Spleen (tissue), 11 donors: Measurements from ENCODE around the gene FIG4. TPM values are rescaled to one million over a fixed set of nuclear protein-coding genes. Genes with fewer than 3 reads are reported as not detected.
"Not testable (repeated sequence)": the region's sequence is repeated elsewhere in the genome, so short reads cannot be mapped to it uniquely, and the experiment has no call there.

ENCODE experiments used
- DNase-seq: peaks from one replicate; pipeline ENCODE4 v3.0.0-alpha.2; 2020
- H3K27ac ChIP-seq, 8 donors: fragments of 200-600 bp; sonication (generic) in 7 of 8; 1 replicate in 4 of 8; 2 replicates in 4 of 8; pipeline versions ENCODE4 v1.5.0 to v1.8.0; 2016 to 2021; ENCODE audit warnings: inconsistent platforms in 4 of 8, mild to moderate bottlenecking in 4 of 8, moderate library complexity in 1 of 8
- H3K27me3 ChIP-seq, 7 donors: fragments of 200-600 bp; sonication (generic) in 6 of 7; replicated peaks in 1 of 7; 1 replicate in 4 of 7; 2 replicates in 3 of 7; pipeline versions ENCODE4 v1.5.0 to v1.8.0; 2016 to 2021; ENCODE audit warnings: inconsistent platforms in 3 of 7, mild to moderate bottlenecking in 1 of 7
- H3K36me3 ChIP-seq, 6 donors: fragments of 200-600 bp; sonication (generic) in 5 of 6; 1 replicate in 4 of 6; 2 replicates in 2 of 6; pipeline versions ENCODE4 v1.5.0 to v1.8.0; 2016 to 2021; ENCODE audit warnings: inconsistent platforms in 2 of 6
- H3K4me1 ChIP-seq, 6 donors: fragments of 200-600 bp; sonication (generic) in 5 of 6; 1 replicate in 3 of 6; 2 replicates in 3 of 6; pipeline versions ENCODE4 v1.5.0 to v1.8.0; 2016 to 2021; ENCODE audit warnings: inconsistent platforms in 3 of 6
- H3K4me3 ChIP-seq, 8 donors: fragments of 200-600 bp; sonication (generic) in 7 of 8; 1 replicate in 4 of 8; 2 replicates in 4 of 8; pipeline versions ENCODE4 v1.5.0 to v1.8.0; 2016 to 2021; ENCODE audit warnings: inconsistent platforms in 4 of 8, mild to moderate bottlenecking in 4 of 8, moderate library complexity in 2 of 8
- H3K9me3 ChIP-seq, 8 donors: fragments of 200-600 bp; sonication (generic) in 7 of 8; 1 replicate in 4 of 8; 2 replicates in 4 of 8; pipeline versions ENCODE4 v1.5.0 to v1.8.0; 2016 to 2021; ENCODE audit warnings: inconsistent platforms in 4 of 8
- CTCF ChIP-seq, 11 experiments: fragments of 200-600 bp in 7 of 11; fragments of 450-650 bp in 4 of 11; sonication (generic) in 4 of 11; IDR thresholded peaks in 8 of 11; conservative IDR thresholded peaks in 3 of 11; 1 replicate in 7 of 11; 2 replicates in 4 of 11; pipeline versions ENCODE4 v1.4.0 to v1.8.0; 2016 to 2021; ENCODE audit warnings: antibody characterized with exemption in 11 of 11, inconsistent platforms in 4 of 11, mild to moderate bottlenecking in 1 of 11
- POLR2A ChIP-seq, 3 donors: fragments of 450-650 bp; IDR thresholded peaks; one replicate each; pipeline ENCODE4 v1.5.1; 2017; ENCODE audit warnings: antibody characterized with exemption in 3 of 3, mild to moderate bottlenecking in 1 of 3
- POLR2AphosphoS5 ChIP-seq, 3 donors: sonication (generic); formaldehyde crosslinking; IDR thresholded peaks; one replicate each; pipeline ENCODE4 v1.5.1; 2017; ENCODE audit warnings: antibody characterized with exemption in 3 of 3
- WGBS, 5 donors: extraction: QIAGEN DNeasy Blood & Tissue Kit in 3 of 5; methylation state at CpG; one replicate each; pipeline versions ENCODE4 v1.1.5 to v1.1.7; 2013 to 2018; 5-methylcytosine and 5-hydroxymethylcytosine counted together
- intact Hi-C: fragments of 100-400 bp; cut with DNase I; formaldehyde crosslinking; loops from one replicate; pipeline ENCODE4 v1.15.0; 2023; ENCODE audit warnings: low total_unique reads
- polyA plus RNA-seq, 3 donors: library from polyadenylated mRNA; stranded (reverse); fragments of 200-250 nt; gene quantifications; one replicate each; pipeline ENCODE4 v1.2.1, GENCODE V29; 2013
- total RNA-seq, 7 donors: library from RNA; depleted of rRNA in 3 of 7; stranded (reverse); fragments of >200 nt in 3 of 7; fragmentation: NEBNext Ultra II Directional in 4 of 7; extraction: Animal tissue kit (Norgen Biotek cat#: 25700) in 4 of 7; gene quantifications; one replicate each; pipeline versions ENCODE4 v1.1.0 to v1.2.1, GENCODE V29; 2016 to 2021
- donor health status: healthy with polysubstance abuse.
- donor health status: DM: no; HTN: no; CAD: no; lungs with moderate emphysema.
- donor health status: DM: no; HTN: no; CAD: no.
- donor health status: Bipolar disorder and iron deficiency.
- donor health status: healthy.
- donor health status: DM: no; HTN: no; CAD: no.
- donor health status: DM: yes; HTN: yes; CAD: no.

Gene FIG4
- total and polyA plus RNA-seq, 10 donors, result 10.2 to 35.1 (median 26.2) TPM

DNA sequence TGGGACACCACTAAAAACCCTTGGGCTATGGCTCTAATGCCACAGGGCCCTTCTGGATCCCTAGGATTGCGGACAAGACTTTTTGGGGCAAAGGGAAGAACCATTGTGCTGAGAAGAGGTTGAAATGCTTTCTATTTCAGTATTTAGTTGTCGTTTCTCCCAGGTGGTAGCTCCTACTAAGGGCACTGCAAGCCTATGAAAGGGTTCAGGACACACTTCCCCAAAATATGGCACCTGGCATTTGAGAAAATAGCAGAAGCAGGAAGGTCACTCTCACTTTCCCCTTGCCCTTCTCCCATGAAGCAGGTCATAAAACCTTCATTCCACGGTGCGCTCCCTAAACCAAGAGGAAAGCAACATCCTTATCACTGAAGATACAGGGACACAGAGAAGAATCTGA lies 161.6 kb downstream of the FIG4 start:
- H3K36me3 ChIP-seq, result no peaks in the 10 kb centered on the region
- H3K4me1 ChIP-seq, result no peaks in the 10 kb centered on the region
- H3K27ac ChIP-seq, result no peak overlapping the region
- no peak for TF ChIP-seq CTCF (IDR thresholded peaks at IDR 0.05 in 8 of 11, conservative IDR thresholded peaks at IDR 0.05 in 3 of 11)
- TF ChIP-seq POLR2A (IDR thresholded peaks at IDR 0.05), result no peak
- no peak for TF ChIP-seq POLR2AphosphoS5 (IDR thresholded peaks at IDR 0.05)
- 84 to 91% (median 85%) methylated on average over 4 of the region's 4 CpGs for WGBS, 5 donors
- DNase-seq, result no peak
- no peaks in the 10 kb centered on the region for H3K27me3 ChIP-seq
- H3K4me3 ChIP-seq, result no peak overlapping the region
- intact Hi-C loops, result no loop called here
- no peaks in the 10 kb centered on the region for H3K9me3 ChIP-seq

- TF ChIP-seq POLR2AphosphoS5 (IDR thresholded peaks at IDR 0.05), result no peak
- TF ChIP-seq CTCF (IDR thresholded peaks at IDR 0.05 in 8 of 11, conservative IDR thresholded peaks at IDR 0.05 in 3 of 11), result no peak
- no peak for TF ChIP-seq POLR2A (IDR thresholded peaks at IDR 0.05)
- no peak overlapping the region for H3K27ac ChIP-seq
- intact Hi-C loops, result no loop called here
- 67 to 100% (median 83%) methylated on average over 1 of the region's 1 CpG for WGBS, 5 donors
- no peaks in the 10 kb centered on the region for H3K4me1 ChIP-seq
- H3K36me3 ChIP-seq, result no peaks in the 10 kb centered on the region
- no peaks in the 10 kb centered on the region for H3K27me3 ChIP-seq
- H3K4me3 ChIP-seq, result no peak overlapping the region
- no peaks in the 10 kb centered on the region for H3K9me3 ChIP-seq
- DNase-seq, result no peak
These were observed 162.3 kb downstream of the FIG4 start for GRCh38 chr6:109853426-109853825.

DNA sequence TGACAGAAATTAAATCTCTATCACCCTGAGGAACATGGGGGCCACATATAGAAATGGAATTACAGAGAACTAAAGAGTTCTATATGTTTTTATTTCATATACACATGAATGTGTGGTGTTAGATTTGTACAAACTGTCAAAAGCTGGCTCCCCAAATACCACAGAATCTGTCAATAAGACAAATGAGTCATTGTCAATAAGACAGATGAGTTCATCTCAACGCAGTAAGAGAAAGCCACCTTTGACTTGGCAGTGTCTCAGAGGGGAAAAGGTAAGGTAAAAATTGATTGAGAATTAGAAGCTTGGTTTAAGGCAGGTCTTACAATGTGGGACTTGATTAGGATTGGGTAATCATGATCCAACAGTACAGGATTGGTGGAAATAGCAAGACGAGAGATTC lies 162.9 kb downstream of the FIG4 start:
- TF ChIP-seq CTCF (IDR thresholded peaks at IDR 0.05 in 8 of 11, conservative IDR thresholded peaks at IDR 0.05 in 3 of 11) (no peak), POLR2AphosphoS5 (IDR thresholded peaks at IDR 0.05) (no peak), POLR2A (IDR thresholded peaks at IDR 0.05) (no peak)
- Histone ChIP-seq H3K27me3 (no peaks in the 10 kb centered on the region), H3K27ac (no peak overlapping the region), H3K4me1 (no peaks in the 10 kb centered on the region), H3K9me3 (no peaks in the 10 kb centered on the region), H3K4me3 (no peak overlapping the region), H3K36me3 (no peaks in the 10 kb centered on the region)
- WGBS, 5 donors, result 89 to 97% (median 93%) methylated on average over 2 of the region's 2 CpGs
- DNase-seq, result no peak
- intact Hi-C loops, result no loop called here

- Histone ChIP-seq H3K36me3 (no peaks in the 10 kb centered on the region), H3K4me1 (no peaks in the 10 kb centered on the region), H3K27me3 (no peaks in the 10 kb centered on the region), H3K27ac (no peak overlapping the region), H3K9me3 (no peaks in the 10 kb centered on the region), H3K4me3 (no peak overlapping the region)
- intact Hi-C loops, result no loop called here
- no peak for DNase-seq
- TF ChIP-seq CTCF (IDR thresholded peaks at IDR 0.05 in 8 of 11, conservative IDR thresholded peaks at IDR 0.05 in 3 of 11) (no peak), POLR2AphosphoS5 (IDR thresholded peaks at IDR 0.05) (no peak), POLR2A (IDR thresholded peaks at IDR 0.05) (no peak)
- 88 to 94% (median 93%) methylated on average over 8 of the region's 8 CpGs for WGBS, 5 donors
These were observed 163.6 kb downstream of the FIG4 start for GRCh38 chr6:109854541-109855308.

GRCh38 chr6:109855476-109856040 lies 164.5 kb downstream of the FIG4 start:
- H3K9me3 ChIP-seq, DNase-seq, H3K27me3 ChIP-seq, intact Hi-C loops, H3K4me3 ChIP-seq, H3K4me1 ChIP-seq, H3K27ac ChIP-seq, H3K36me3 ChIP-seq: not testable (repeated sequence)
- WGBS, 5 donors, result 92 to 98% (median 95%) methylated on average over 9 of the region's 9 CpGs
